DOHH2 (cell line): ENCODE results near the gene NXPH4.

ENCODE experiments used
- H3F3A ChIP-seq: fragments of 200-600 bp; sonication (generic), shearing (Covaris generic); 2 replicates; pipeline ENCODE4 v1.6.0; 2016; ENCODE audit warnings: antibody characterized with exemption, mild to moderate bottlenecking; ENCODE audit not compliant: control insufficient read depth, insufficient read depth
- H3K27ac ChIP-seq: fragments of 200-600 bp; sonication (generic); 2 replicates; pipeline ENCODE4 v1.5.1; 2014; ENCODE audit warnings: low read depth, mild to moderate bottlenecking, low read length, moderate library complexity
- H3K27me3 ChIP-seq: fragments of 200-600 bp; sonication (generic); 2 replicates; pipeline ENCODE4 v1.6.1; 2014; ENCODE audit warnings: mild to moderate bottlenecking, low read length, mixed read lengths; ENCODE audit not compliant: control insufficient read depth
- H3K36me3 ChIP-seq: fragments of 200-600 bp; sonication (generic); 2 replicates; pipeline ENCODE4 v1.6.1; 2014; ENCODE audit warnings: mild to moderate bottlenecking, low read length, moderate library complexity, mixed read lengths; ENCODE audit not compliant: control insufficient read depth
- H3K4me1 ChIP-seq: fragments of 200-600 bp; sonication (generic); 2 replicates; pipeline ENCODE4 v1.6.1; 2014; ENCODE audit warnings: mild to moderate bottlenecking, low read length, mixed read lengths; ENCODE audit not compliant: control insufficient read depth
- H3K4me2 ChIP-seq: fragments of 200-600 bp; sonication (generic); 2 replicates; pipeline ENCODE4 v1.6.0; 2014; ENCODE audit warnings: mild to moderate bottlenecking, low read length, moderate library complexity
- H3K4me3 ChIP-seq: fragments of 200-600 bp; sonication (generic); 2 replicates; pipeline ENCODE4 v1.5.1; 2014; ENCODE audit warnings: mild to moderate bottlenecking, low read length, mixed read lengths
- H3K79me2 ChIP-seq: fragments of 200-600 bp; sonication (generic); 2 replicates; pipeline ENCODE4 v1.6.1; 2014; ENCODE audit warnings: mild to moderate bottlenecking, low read length, mixed read lengths; ENCODE audit not compliant: control insufficient read depth
- H3K9me2 ChIP-seq: fragments of 200-600 bp; sonication (generic); replicated peaks from 2 replicates; pipeline ENCODE4 v1.6.1; 2014; ENCODE audit warnings: mild to moderate bottlenecking, low read length, mixed read lengths; ENCODE audit not compliant: control insufficient read depth
- H3K9me3 ChIP-seq: fragments of 200-600 bp; sonication (generic); 2 replicates; pipeline ENCODE4 v1.6.1; 2014; ENCODE audit warnings: antibody characterized with exemption, low read length, mixed read lengths; ENCODE audit not compliant: control insufficient read depth, insufficient read depth
- H4K20me1 ChIP-seq: fragments of 200-600 bp; sonication (generic); 2 replicates; pipeline ENCODE4 v1.6.0; 2014; ENCODE audit warnings: low read depth, mild to moderate bottlenecking, antibody characterized with exemption, low read length, moderate library complexity; ENCODE audit not compliant: control insufficient read depth, insufficient read depth
- CTCF ChIP-seq: fragments of 200-600 bp; sonication (generic); IDR thresholded peaks from one replicate; pipeline ENCODE4 v1.5.1; 2014; ENCODE audit warnings: antibody characterized with exemption, mild to moderate bottlenecking, low read depth, low read length; ENCODE audit not compliant: poor library complexity, severe bottlenecking
- EZH2phosphoT487 ChIP-seq: fragments of 200-600 bp; sonication (generic); IDR thresholded peaks from 2 replicates; pipeline ENCODE4 v1.6.1; 2017; ENCODE audit warnings: borderline replicate concordance, mild to moderate bottlenecking, antibody characterized with exemption, low read length, moderate library complexity, mixed read lengths

The NXPH4 gene

GRCh38 chr12:57212701-57213057 is 3.9 kb upstream of the NXPH4 start:
- TF ChIP-seq CTCF (no peak), EZH2phosphoT487 (no peak)
- H3K9me3 ChIP-seq, result no peaks in the 10 kb centered on the region
- H3K4me3 ChIP-seq, result no peak overlapping the region
- H3F3A ChIP-seq, result peaks cover 12% of the 10 kb centered on the region
- H4K20me1 ChIP-seq, result peaks cover 3% of the 10 kb centered on the region; the same call in 1 of the 2 replicates
- no peaks in the 10 kb centered on the region for H3K9me2 ChIP-seq
- peaks cover 4% of the 10 kb centered on the region; the same call in 1 of the 2 replicates for H3K36me3 ChIP-seq
- H3K4me1 ChIP-seq, result peaks cover 46% of the 10 kb centered on the region
- no peak overlapping the region for H3K4me2 ChIP-seq
- no peak overlapping the region for H3K27ac ChIP-seq
- no peaks in the 10 kb centered on the region for H3K27me3 ChIP-seq
- H3K79me2 ChIP-seq, result peaks cover 9% of the 10 kb centered on the region

- peaks cover 5% of the 10 kb centered on the region; the same call in 1 of the 2 replicates for H4K20me1 ChIP-seq
- H3K79me2 ChIP-seq, result peaks cover 14% of the 10 kb centered on the region
- no peak overlapping the region for H3K27ac ChIP-seq
- no peak for TF ChIP-seq EZH2phosphoT487
- TF ChIP-seq CTCF, result peak; percentile 75
- H3K4me3 ChIP-seq, result peak overlapping the region; percentile 40
- peaks cover 9% of the 10 kb centered on the region for H3K36me3 ChIP-seq
- no peaks in the 10 kb centered on the region for H3K27me3 ChIP-seq
- peaks cover 51% of the 10 kb centered on the region for H3K4me1 ChIP-seq
- peaks cover 12% of the 10 kb centered on the region for H3F3A ChIP-seq
- H3K9me2 ChIP-seq, result no peaks in the 10 kb centered on the region
- H3K4me2 ChIP-seq, result peak overlapping the region; percentile 88
- no peaks in the 10 kb centered on the region for H3K9me3 ChIP-seq
These were observed 3.4 kb upstream of the NXPH4 start for GRCh38 chr12:57213058-57213715.

DNA sequence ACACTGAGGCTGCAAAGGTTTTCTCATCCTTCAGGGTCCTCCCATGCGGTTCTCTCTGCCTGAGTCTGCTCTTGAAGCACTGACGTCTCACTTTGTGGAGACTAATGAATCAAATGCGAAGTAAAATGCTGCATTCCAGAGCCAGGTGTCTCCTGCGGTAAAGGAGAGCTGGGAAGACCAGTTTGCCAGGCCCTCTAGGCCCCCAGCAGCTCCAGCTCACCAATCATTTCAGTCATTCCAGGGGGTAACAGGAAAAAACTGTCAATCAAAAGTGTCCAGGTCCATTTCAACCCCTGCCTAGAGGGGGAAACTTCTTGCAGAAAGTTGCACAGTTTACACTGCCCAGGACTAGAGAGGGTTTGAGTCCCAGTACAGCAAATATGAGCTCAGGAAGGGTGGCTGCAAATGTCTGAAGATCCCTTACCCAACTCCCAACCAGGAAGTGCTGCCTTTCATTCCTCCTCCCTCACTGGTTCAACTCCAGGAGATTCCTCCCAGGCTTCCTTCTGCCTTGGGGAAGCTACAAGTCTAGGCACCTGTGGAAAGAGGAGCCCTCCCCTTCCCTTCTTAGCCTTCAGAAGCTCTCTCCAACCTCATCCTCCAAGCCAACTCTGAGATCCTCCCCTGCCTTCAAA is 2.7 kb upstream of the NXPH4 start:
- Histone ChIP-seq H3F3A (peaks cover 12% of the 10 kb centered on the region), H3K4me1 (peaks cover 58% of the 10 kb centered on the region)
- TF ChIP-seq EZH2phosphoT487 (no peak), CTCF (no peak)

More for the DNA sequence above, 2.7 kb upstream of the NXPH4 start:
- peaks cover 5% of the 10 kb centered on the region; the same call in 1 of the 2 replicates for H4K20me1 ChIP-seq
- H3K79me2 ChIP-seq, result peaks cover 21% of the 10 kb centered on the region
- H3K9me2 ChIP-seq, result no peaks in the 10 kb centered on the region
- no peak overlapping the region for H3K27ac ChIP-seq
- H3K4me3 ChIP-seq, result peak overlapping the region; percentile 40
- H3K9me3 ChIP-seq, result no peaks in the 10 kb centered on the region
- H3K27me3 ChIP-seq, result no peaks in the 10 kb centered on the region
- peak overlapping the region; percentile 88 for H3K4me2 ChIP-seq
- peaks cover 11% of the 10 kb centered on the region for H3K36me3 ChIP-seq
